ENCODE measurements around the gene NR5A2. TPM values are rescaled to one million over a fixed set of nuclear protein-coding genes. Genes with fewer than 3 reads are reported as not detected.

Gene NR5A2
- total RNA-seq, 1 experiment from 2014 or later = not detected

DNA sequence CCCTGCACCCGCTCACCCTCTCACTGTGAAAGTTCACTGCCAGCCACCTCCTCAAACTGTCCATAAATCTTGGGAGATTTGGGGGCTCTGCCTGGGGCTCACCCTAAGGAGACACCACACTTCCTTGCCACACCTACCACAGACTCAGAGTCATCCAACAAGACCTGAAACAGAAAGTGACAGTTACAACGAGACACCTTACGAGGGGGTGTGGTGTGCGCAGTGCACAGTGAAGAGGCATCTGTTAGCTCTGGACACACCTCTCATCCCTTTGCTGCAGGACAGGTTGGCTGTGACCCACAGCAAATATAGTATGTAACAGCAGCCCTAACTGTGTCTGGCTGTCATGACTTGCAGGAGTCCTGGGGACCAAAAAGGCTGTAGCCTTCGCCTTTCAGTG lies 190.2 kb downstream of the NR5A2 start:
- no peak overlapping the region for H2AFZ ChIP-seq (ENCODE audit: low read length)
- H3K4me2 ChIP-seq (ENCODE audit: low read depth, low read length, poor library complexity, severe bottlenecking) = no peak overlapping the region
- H3K27ac ChIP-seq (ENCODE audit: low read length) = no peak overlapping the region
- H3K36me3 ChIP-seq (ENCODE audit: insufficient read depth, low read length) = no peaks in the 10 kb centered on the region
- H3K9ac ChIP-seq (ENCODE audit: low read length) = no peak overlapping the region
- no peak overlapping the region for H3K4me3 ChIP-seq (ENCODE audit: low read length)
- DNase-seq = no peak
- peaks cover 8% of the 10 kb centered on the region for H3K4me1 ChIP-seq (ENCODE audit: low read length)
- no peaks in the 10 kb centered on the region for H3K9me2 ChIP-seq (replicated peaks; ENCODE audit: insufficient read depth, low read length)
- H3K27me3 ChIP-seq (ENCODE audit: low read length) = no peaks in the 10 kb centered on the region
- no peaks in the 10 kb centered on the region for H4K20me1 ChIP-seq (ENCODE audit: insufficient read depth, low read depth, low read length)
- no peaks in the 10 kb centered on the region for H3K9me3 ChIP-seq (ENCODE audit: low read length)
- no peaks in the 10 kb centered on the region for H3K79me2 ChIP-seq (ENCODE audit: low read length)

DNA sequence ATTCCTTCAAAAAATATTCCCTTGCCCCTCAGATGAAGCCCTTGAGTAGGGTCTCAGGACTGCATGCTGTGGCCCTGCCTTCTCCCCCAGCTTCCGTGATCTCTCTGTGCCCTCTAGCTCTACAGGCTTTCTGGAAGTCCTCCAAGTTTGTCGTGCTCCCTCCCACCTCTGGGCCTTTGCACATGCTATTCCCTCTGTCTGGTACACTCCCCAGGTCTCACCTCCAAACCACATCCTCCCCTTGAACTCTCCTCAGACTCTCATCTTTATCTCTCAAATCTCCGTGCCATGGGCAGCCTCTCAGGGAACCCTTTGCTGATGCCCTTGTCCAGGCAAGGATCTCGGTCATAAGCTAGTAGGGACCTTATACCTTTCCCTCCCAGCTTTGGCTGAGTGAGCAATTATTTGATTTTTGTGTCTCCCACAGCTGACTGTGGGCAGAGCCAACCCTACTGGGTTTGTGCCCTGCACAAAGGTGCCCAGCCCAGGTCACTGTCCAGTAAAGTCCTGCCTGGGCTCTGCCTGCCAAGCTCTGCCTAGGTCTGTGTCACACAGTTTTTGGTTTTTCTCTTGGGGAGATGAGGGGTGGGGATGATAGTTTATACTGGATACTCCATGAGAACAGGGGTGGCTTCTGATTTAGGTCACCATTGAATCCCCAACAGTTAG lies 194.2 kb downstream of the NR5A2 start:
- Histone ChIP-seq H3K4me3 (ENCODE audit: low read length) (no peak overlapping the region), H3K27me3 (ENCODE audit: low read length) (no peaks in the 10 kb centered on the region), H3K36me3 (ENCODE audit: insufficient read depth, low read length) (no peaks in the 10 kb centered on the region), H3K9me2 (replicated peaks; ENCODE audit: insufficient read depth, low read length) (no peaks in the 10 kb centered on the region), H3K4me2 (ENCODE audit: low read depth, low read length, poor library complexity, severe bottlenecking) (no peak overlapping the region), H4K20me1 (ENCODE audit: insufficient read depth, low read depth, low read length) (no peaks in the 10 kb centered on the region), H3K79me2 (ENCODE audit: low read length) (no peaks in the 10 kb centered on the region), H3K27ac (ENCODE audit: low read length) (no peak overlapping the region), H2AFZ (ENCODE audit: low read length) (no peak overlapping the region), H3K9ac (ENCODE audit: low read length) (no peak overlapping the region), H3K9me3 (ENCODE audit: low read length) (no peaks in the 10 kb centered on the region), H3K4me1 (ENCODE audit: low read length) (peaks cover 6% of the 10 kb centered on the region)
- no peak for DNase-seq

DNA sequence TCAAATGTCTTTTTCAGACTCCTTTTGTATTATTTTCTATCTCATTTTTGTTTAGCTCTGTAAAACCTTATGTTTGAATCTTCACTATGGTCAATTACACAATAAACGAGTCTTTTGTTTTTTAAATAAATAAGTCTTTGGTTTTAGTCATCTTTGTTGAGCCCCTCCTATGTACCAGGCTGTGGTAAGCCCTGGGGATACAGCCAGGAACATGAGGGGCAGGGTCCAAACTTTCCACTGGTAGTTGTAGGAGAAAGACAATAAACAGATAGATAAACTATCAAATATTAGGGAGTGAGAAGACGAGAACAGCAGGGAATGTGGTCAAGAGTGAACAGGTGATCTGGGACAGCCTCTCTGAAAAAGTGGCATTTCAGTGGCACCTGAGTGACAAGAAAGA lies 195.7 kb downstream of the NR5A2 start:
- no peaks in the 10 kb centered on the region for H3K9me2 ChIP-seq (replicated peaks; ENCODE audit: insufficient read depth, low read length)
- no peak overlapping the region for H3K4me2 ChIP-seq (ENCODE audit: low read depth, low read length, poor library complexity, severe bottlenecking)
- no peak overlapping the region for H3K4me3 ChIP-seq (ENCODE audit: low read length)
- H2AFZ ChIP-seq (ENCODE audit: low read length) = no peak overlapping the region
- no peak overlapping the region for H3K9ac ChIP-seq (ENCODE audit: low read length)
- no peaks in the 10 kb centered on the region for H3K9me3 ChIP-seq (ENCODE audit: low read length)
- H3K79me2 ChIP-seq (ENCODE audit: low read length) = no peaks in the 10 kb centered on the region
- no peaks in the 10 kb centered on the region for H3K27me3 ChIP-seq (ENCODE audit: low read length)
- no peaks in the 10 kb centered on the region for H3K36me3 ChIP-seq (ENCODE audit: insufficient read depth, low read length)
- H3K27ac ChIP-seq (ENCODE audit: low read length) = no peak overlapping the region
- no peaks in the 10 kb centered on the region for H4K20me1 ChIP-seq (ENCODE audit: insufficient read depth, low read depth, low read length)
- DNase-seq = no peak
- peaks cover 6% of the 10 kb centered on the region for H3K4me1 ChIP-seq (ENCODE audit: low read length)

DNA sequence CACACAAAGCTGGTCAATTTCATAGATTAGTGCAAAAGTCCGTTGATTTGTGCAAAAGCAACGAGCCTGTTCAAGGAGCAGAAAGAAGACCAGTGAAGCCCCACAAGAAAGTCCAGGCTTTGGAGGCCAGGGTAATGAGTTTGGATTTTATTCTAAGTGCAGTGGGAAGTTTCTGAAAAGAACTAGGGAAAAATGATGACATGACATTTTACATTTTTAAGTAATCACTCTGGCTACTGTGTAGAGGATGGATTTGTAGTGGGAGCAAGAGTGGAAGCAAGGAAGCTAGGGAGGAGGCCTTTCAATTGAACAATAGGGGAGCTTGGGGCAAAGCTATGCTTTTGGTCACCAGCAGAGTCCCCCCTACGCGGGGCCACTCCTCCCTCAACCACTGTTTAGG lies 196.1 kb downstream of the NR5A2 start:
- DNase-seq = no peak
- no peak overlapping the region for H2AFZ ChIP-seq (ENCODE audit: low read length)
- no peaks in the 10 kb centered on the region for H3K79me2 ChIP-seq (ENCODE audit: low read length)
- H3K9ac ChIP-seq (ENCODE audit: low read length) = no peak overlapping the region
- no peaks in the 10 kb centered on the region for H3K9me3 ChIP-seq (ENCODE audit: low read length)
- peaks cover 6% of the 10 kb centered on the region for H3K4me1 ChIP-seq (ENCODE audit: low read length)
- H3K4me3 ChIP-seq (ENCODE audit: low read length) = no peak overlapping the region
- H3K27me3 ChIP-seq (ENCODE audit: low read length) = no peaks in the 10 kb centered on the region
- no peaks in the 10 kb centered on the region for H3K9me2 ChIP-seq (replicated peaks; ENCODE audit: insufficient read depth, low read length)
- H3K27ac ChIP-seq (ENCODE audit: low read length) = no peak overlapping the region
- H3K36me3 ChIP-seq (ENCODE audit: insufficient read depth, low read length) = no peaks in the 10 kb centered on the region
- no peak overlapping the region for H3K4me2 ChIP-seq (ENCODE audit: low read depth, low read length, poor library complexity, severe bottlenecking)
- no peaks in the 10 kb centered on the region for H4K20me1 ChIP-seq (ENCODE audit: insufficient read depth, low read depth, low read length)

DNA sequence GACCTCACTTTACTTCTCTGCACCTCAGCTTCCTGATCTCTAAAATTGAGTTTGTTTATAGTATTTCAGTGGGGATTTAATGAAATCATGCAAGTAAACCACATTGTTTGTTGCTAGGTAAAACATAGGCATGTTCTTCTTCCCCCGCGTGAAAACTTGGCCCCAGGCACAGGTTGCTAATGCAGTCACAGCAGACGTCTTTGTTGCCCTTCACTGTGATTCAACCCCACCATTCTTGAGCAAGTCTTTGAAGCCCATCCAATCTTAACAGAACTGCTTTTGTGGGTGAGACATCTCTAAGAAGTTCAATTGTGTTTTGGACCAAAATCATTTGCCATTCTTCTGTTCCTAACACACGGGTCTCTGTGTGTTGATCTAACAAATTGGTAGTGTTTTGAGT lies 196.8 kb downstream of the NR5A2 start:
- Histone ChIP-seq H2AFZ (ENCODE audit: low read length) (no peak overlapping the region), H3K4me2 (ENCODE audit: low read depth, low read length, poor library complexity, severe bottlenecking) (no peak overlapping the region), H3K9me2 (replicated peaks; ENCODE audit: insufficient read depth, low read length) (no peaks in the 10 kb centered on the region), H3K27ac (ENCODE audit: low read length) (no peak overlapping the region), H3K79me2 (ENCODE audit: low read length) (no peaks in the 10 kb centered on the region), H3K4me1 (ENCODE audit: low read length) (peaks cover 6% of the 10 kb centered on the region), H3K9me3 (ENCODE audit: low read length) (no peaks in the 10 kb centered on the region), H3K9ac (ENCODE audit: low read length) (no peak overlapping the region), H3K27me3 (ENCODE audit: low read length) (no peaks in the 10 kb centered on the region), H3K4me3 (ENCODE audit: low read length) (no peak overlapping the region), H3K36me3 (ENCODE audit: insufficient read depth, low read length) (no peaks in the 10 kb centered on the region), H4K20me1 (ENCODE audit: insufficient read depth, low read depth, low read length) (no peaks in the 10 kb centered on the region)
- DNase-seq = no peak

DNA sequence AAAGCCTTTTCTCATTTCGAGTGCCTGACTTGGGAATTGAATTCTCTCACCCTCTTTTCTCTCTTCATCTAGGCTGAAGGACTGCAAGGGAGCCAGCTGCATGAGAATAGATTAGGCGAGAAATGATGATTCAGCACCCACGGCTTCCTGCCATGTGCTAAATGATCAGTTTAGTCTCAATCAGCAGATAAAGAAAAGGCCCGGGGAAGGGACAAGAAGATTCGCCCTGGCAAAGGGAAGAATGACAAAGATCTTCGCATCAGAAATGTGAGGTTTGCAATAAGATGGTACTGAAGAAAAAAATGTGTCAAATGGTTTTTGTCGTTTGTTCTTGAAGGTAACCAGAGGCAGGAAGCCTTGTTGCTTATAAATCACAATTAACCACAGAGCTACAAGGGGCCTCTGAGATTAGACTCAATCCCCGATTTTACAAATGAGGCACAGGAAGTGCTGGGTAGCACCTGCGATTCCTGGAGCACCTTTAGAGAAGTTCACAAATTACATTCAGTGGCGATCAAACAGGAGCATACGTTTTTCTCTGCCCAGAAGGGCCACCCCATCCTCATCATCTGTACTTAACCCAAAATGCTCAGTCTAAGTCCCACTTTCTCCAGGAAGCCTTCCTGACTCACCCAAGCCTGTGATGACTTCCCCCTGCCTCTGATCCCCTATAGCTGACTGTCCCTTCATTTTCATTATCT lies 198.9 kb downstream of the NR5A2 start:
- H3K4me2 ChIP-seq (ENCODE audit: low read depth, low read length, poor library complexity, severe bottlenecking) = no peak overlapping the region
- H3K27ac ChIP-seq (ENCODE audit: low read length) = no peak overlapping the region
- no peak overlapping the region for H3K9ac ChIP-seq (ENCODE audit: low read length)
- H4K20me1 ChIP-seq (ENCODE audit: insufficient read depth, low read depth, low read length) = no peaks in the 10 kb centered on the region
- H3K4me3 ChIP-seq (ENCODE audit: low read length) = no peak overlapping the region
- H3K9me2 ChIP-seq (replicated peaks; ENCODE audit: insufficient read depth, low read length) = no peaks in the 10 kb centered on the region
- no peaks in the 10 kb centered on the region for H3K79me2 ChIP-seq (ENCODE audit: low read length)
- no peak overlapping the region for H2AFZ ChIP-seq (ENCODE audit: low read length)
- DNase-seq = no peak
- H3K4me1 ChIP-seq (ENCODE audit: low read length) = peaks cover 6% of the 10 kb centered on the region
- H3K36me3 ChIP-seq (ENCODE audit: insufficient read depth, low read length) = no peaks in the 10 kb centered on the region
- H3K9me3 ChIP-seq (ENCODE audit: low read length) = no peaks in the 10 kb centered on the region
- H3K27me3 ChIP-seq (ENCODE audit: low read length) = no peaks in the 10 kb centered on the region

DNA sequence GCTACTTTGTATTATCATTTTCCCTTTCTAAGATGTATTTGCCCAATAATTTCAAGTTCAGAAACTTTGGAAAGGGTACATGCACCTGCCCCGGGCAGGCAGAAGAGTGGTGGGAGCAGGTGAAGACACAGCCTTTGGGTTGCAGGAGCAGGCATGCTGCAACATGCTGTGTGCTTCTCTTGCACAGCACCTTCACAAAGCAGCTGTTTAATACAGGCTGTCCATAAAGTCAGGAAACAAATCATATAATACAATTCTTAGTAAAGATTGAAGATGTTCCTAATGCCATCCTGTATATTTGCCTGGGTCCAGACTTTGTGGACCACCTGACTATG lies 199.4 kb downstream of the NR5A2 start:
- H3K79me2 ChIP-seq (ENCODE audit: low read length) = no peaks in the 10 kb centered on the region
- no peaks in the 10 kb centered on the region for H3K9me3 ChIP-seq (ENCODE audit: low read length)
- H3K27ac ChIP-seq (ENCODE audit: low read length) = no peak overlapping the region
- H2AFZ ChIP-seq (ENCODE audit: low read length) = no peak overlapping the region
- peaks cover 6% of the 10 kb centered on the region for H3K4me1 ChIP-seq (ENCODE audit: low read length)
- no peak overlapping the region for H3K4me2 ChIP-seq (ENCODE audit: low read depth, low read length, poor library complexity, severe bottlenecking)
- no peaks in the 10 kb centered on the region for H3K36me3 ChIP-seq (ENCODE audit: insufficient read depth, low read length)
- DNase-seq = no peak
- H3K9ac ChIP-seq (ENCODE audit: low read length) = no peak overlapping the region
- H3K9me2 ChIP-seq (replicated peaks; ENCODE audit: insufficient read depth, low read length) = no peaks in the 10 kb centered on the region
- H4K20me1 ChIP-seq (ENCODE audit: insufficient read depth, low read depth, low read length) = no peaks in the 10 kb centered on the region
- no peaks in the 10 kb centered on the region for H3K27me3 ChIP-seq (ENCODE audit: low read length)
- H3K4me3 ChIP-seq (ENCODE audit: low read length) = no peak overlapping the region

All from Karpas-422 (cell line).